ENCODE measurements around the gene MTIF3. TPM values are rescaled to one million over a fixed set of nuclear protein-coding genes. Genes with fewer than 3 reads are reported as not detected.

MTIF3 gene
- total RNA-seq, 1 donor, result 66.1 TPM

DNA sequence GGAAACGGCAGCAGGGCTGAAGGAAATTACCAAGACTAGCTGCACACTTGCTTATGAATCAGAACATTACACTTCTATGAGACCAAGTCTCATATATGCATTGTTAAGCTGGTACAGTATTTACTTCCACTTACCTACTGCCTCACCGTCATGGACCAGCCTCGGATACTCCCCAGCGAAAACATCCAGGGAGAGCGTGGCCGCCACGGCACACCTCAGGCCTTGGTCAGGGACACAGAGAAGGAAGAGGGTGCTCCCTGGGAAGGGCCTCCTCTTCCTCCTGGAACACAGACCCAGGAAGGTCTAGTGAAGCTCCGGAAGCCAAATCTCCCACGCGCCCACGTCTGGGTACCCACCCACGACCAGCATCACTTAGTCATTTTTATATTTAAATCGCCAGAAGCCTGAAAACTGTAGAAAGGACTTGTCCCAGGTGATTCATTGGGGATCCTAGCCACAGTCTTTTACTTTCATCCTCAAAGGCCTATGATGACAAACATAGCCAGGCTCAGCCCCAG lies 24.4 kb upstream of the MTIF3 start:
- no peak for TF ChIP-seq CTCF (IDR thresholded peaks at IDR 0.05; ENCODE audit: insufficient read depth, low read depth, low read length)
- H3K4me3 ChIP-seq (ENCODE audit: low read depth, low read length), result no peak overlapping the region
- DNase-seq (ENCODE audit: low read depth), result no peak

DNA sequence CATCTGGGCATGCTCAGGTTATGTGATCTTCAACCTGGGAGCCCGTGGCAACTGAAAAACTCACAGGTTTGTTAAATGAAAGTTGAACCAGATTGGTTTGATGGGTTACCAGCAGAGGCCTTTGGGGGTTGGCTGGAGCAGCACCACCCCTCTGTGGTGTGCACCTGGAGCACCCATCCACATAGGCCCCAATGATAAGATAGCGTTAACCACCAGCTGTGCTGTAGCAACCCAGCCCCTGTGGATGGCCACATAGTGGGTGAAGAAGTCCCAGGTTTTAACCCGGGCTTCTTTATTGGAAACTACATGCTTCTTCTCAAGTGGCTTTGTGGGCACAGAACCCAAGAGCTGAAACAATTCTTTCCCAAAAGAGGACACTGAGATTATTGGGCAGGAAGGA lies 22.6 kb upstream of the MTIF3 start:
- DNase-seq (ENCODE audit: low read depth), result no peak
- TF ChIP-seq CTCF (IDR thresholded peaks at IDR 0.05; ENCODE audit: insufficient read depth, low read depth, low read length), result no peak
- H3K4me3 ChIP-seq (ENCODE audit: low read depth, low read length), result no peak overlapping the region

DNA sequence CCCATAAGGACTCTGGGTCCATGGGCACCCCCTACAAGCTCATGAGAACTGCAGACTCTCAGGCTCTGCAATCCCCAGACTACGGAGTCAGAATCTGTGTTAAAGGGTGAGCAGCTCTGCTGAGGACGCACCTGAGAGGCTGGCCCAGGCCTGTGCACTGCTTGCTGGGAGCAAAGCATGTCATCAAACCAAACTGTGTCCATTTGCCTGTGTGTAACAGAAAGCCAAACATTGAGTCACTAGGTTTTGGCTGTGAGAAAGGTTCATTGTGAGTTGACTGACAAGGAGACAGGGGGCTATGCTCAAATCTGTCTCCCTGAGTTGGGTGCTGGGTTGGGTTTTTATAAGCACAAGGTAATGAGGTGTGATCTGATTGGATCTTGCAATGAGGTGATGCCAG lies 22.1 kb upstream of the MTIF3 start:
- TF ChIP-seq CTCF (IDR thresholded peaks at IDR 0.05; ENCODE audit: insufficient read depth, low read depth, low read length), result no peak
- H3K4me3 ChIP-seq (ENCODE audit: low read depth, low read length), result no peak overlapping the region
- DNase-seq (ENCODE audit: low read depth), result no peak

DNA sequence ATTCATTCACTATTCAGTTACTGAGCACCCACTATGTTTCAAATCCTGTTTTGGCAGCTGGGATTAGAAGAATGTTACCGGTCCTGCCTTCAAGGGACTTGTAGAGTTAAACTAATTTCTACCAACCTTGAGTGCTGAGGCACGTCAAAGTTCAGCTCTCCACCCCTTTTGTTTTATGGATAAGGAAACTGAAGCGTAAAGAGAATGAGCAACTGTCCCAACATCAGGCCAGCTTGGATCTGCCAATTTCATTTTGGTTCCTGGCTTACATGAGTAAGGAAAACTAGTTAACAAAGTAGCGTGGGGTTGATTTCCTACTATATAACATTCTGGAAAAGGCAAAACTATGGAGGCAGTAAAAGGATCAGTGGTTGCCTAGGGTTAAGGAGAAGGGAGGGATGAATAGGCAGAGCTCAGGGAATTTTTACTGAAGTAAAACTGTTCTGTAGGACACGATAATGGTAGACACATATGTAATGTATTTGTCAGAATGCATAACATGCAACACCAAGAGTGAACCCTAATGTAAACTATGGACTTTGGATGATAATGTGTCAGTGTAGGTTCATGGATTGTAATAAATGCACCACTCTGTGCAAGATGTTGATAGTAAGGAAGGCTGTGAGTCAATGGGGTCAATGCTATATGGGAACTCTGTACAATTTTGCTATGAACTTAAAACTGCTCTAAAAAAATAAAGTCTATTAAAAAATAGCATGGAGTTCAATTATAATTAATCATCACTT lies 19.9 kb upstream of the MTIF3 start:
- no peak for TF ChIP-seq CTCF (IDR thresholded peaks at IDR 0.05; ENCODE audit: insufficient read depth, low read depth, low read length)
- DNase-seq (ENCODE audit: low read depth), result no peak
- no peak overlapping the region for H3K4me3 ChIP-seq (ENCODE audit: low read depth, low read length)

DNA sequence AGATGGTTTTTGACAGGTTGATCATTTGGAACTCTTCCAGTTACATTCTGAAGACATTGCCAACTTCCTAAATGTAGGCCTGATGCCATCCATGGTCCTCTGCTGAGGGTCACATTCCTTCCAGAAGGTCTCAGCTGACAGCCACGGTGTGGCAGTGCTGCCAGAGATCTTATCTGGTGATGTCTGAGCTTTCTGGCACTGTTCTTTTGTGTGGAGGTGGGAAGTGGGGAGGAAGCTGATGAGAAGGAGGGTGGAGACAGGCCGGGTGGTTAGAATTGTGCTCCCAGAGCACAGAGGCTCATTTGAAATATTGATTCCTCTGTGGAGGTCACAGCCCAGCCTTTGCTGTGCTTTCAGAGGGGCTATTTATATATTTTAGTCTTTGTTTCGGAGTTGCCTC lies 16.1 kb upstream of the MTIF3 start:
- no peak for TF ChIP-seq CTCF (IDR thresholded peaks at IDR 0.05; ENCODE audit: insufficient read depth, low read depth, low read length)
- DNase-seq (ENCODE audit: low read depth), result no peak
- H3K4me3 ChIP-seq (ENCODE audit: low read depth, low read length), result no peak overlapping the region

DNA sequence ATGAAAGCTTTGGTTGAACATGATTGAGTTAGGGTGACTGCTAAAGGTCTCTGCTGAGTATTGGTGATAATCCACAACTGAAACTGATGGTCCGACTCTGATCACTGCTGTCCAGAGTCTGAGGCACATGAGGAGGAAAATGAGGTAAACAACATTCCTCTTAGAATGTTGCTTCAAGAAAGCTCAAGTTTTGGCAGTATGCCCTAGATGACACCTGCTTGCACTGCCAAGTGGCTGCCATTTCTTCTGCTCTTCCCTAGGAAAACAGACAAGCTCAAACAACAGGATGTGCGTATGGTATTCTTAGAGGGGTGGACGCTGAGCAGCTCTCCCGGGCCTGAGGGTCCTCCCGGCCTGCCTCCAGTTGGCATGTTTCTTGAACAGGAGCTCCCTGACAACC lies 15.2 kb upstream of the MTIF3 start:
- no peak for DNase-seq (ENCODE audit: low read depth)
- TF ChIP-seq CTCF (IDR thresholded peaks at IDR 0.05; ENCODE audit: insufficient read depth, low read depth, low read length), result no peak
- H3K4me3 ChIP-seq (ENCODE audit: low read depth, low read length), result no peak overlapping the region

GRCh38 chr13:27463500-27463899 lies 13.1 kb upstream of the MTIF3 start:
- no peak for TF ChIP-seq CTCF (IDR thresholded peaks at IDR 0.05; ENCODE audit: insufficient read depth, low read depth, low read length)
- DNase-seq (ENCODE audit: low read depth), result no peak
- H3K4me3 ChIP-seq (ENCODE audit: low read depth, low read length), result no peak overlapping the region
